ENCODE data around the gene DHFR.

DHFR gene

GRCh38 chr5:80615266-80615914 is 39.4 kb downstream of the DHFR start:
- POLR2A ChIA-PET = interaction anchor here (0.6 kb wide), 1 partner anchor 15 kb away, joined by 3 read pairs; no protein-coding TSS in a partner anchor
- no peak for DNase-seq (ENCODE audit: extremely low spot score)
- CTCF ChIA-PET = no interaction called here
- no peak for TF ChIP-seq CTCF (IDR thresholded peaks at IDR 0.05; ENCODE audit: control extremely low read depth, extremely low read depth, low read depth, missing control alignments)

- CTCF ChIA-PET = no interaction called here
- no peak for TF ChIP-seq CTCF (IDR thresholded peaks at IDR 0.05; ENCODE audit: control extremely low read depth, extremely low read depth, low read depth, missing control alignments)
- POLR2A ChIA-PET = no interaction called here
- no peak for DNase-seq (ENCODE audit: extremely low spot score)
Measured at GRCh38 chr5:80609692-80610091, 45.1 kb downstream of the DHFR start.

GRCh38 chr5:80608731-80609130 is 46.1 kb downstream of the DHFR start:
- POLR2A ChIA-PET = interaction anchor here (0.6 kb wide), 1 partner anchor 735 kb away, joined by 3 read pairs; no protein-coding TSS in a partner anchor
- no peak for DNase-seq (ENCODE audit: extremely low spot score)
- TF ChIP-seq CTCF (IDR thresholded peaks at IDR 0.05; ENCODE audit: control extremely low read depth, extremely low read depth, low read depth, missing control alignments) = no peak
- CTCF ChIA-PET = no interaction called here

- CTCF ChIA-PET = interaction anchor here (1.5 kb wide), 1 partner anchor 11 kb away, joined by 4 read pairs; no protein-coding TSS in a partner anchor
- TF ChIP-seq CTCF (IDR thresholded peaks at IDR 0.05; ENCODE audit: control extremely low read depth, extremely low read depth, low read depth, missing control alignments) = no peak
- POLR2A ChIA-PET = no interaction called here
- DNase-seq (ENCODE audit: extremely low spot score) = peak; percentile 43
Measured at GRCh38 chr5:80607832-80608231, 47.0 kb downstream of the DHFR start.

GRCh38 chr5:80607343-80607742 is 47.4 kb downstream of the DHFR start:
- POLR2A ChIA-PET = no interaction called here
- DNase-seq (ENCODE audit: extremely low spot score) = no peak
- CTCF ChIA-PET = interaction anchor here (1.2 to 1.5 kb wide), 2 partner anchors 11 to 34 kb away, joined by 3 to 4 read pairs; no protein-coding TSS in a partner anchor
- TF ChIP-seq CTCF (IDR thresholded peaks at IDR 0.05; ENCODE audit: control extremely low read depth, extremely low read depth, low read depth, missing control alignments) = no peak

- no peak for DNase-seq (ENCODE audit: extremely low spot score)
- CTCF ChIA-PET = no interaction called here
- no peak for TF ChIP-seq CTCF (IDR thresholded peaks at IDR 0.05; ENCODE audit: control extremely low read depth, extremely low read depth, low read depth, missing control alignments)
- POLR2A ChIA-PET = no interaction called here
Measured at GRCh38 chr5:80600943-80601693, 53.7 kb downstream of the DHFR start.

Data from GM10248 (cell line).